Measurements from ENCODE around the gene PHACTR1.

DNA sequence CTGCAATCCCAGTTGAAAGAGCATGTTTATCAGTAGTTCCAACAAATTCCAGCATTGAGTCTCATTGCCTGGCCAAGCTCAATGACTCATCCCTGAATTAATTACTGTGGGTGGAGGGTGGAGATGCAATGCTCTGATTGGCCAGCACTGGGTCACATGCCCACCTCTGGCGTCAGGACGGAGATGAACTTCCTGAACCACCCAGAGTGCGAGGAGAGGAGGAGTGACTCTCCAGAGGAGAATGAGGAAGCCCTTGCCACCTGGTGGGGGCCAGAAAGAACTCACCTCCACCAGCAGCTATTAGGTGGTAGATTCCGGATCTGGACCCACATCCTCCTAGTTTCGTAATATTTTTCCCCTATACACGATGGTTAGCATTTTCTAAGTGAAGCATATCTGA is 327.8 kb downstream of the PHACTR1 start:
- TF ChIP-seq POLR2AphosphoS5 (IDR thresholded peaks at IDR 0.05; ENCODE audit: borderline replicate concordance, low read depth, low read length) = no peak
- no peak for TF ChIP-seq EZH2 (IDR thresholded peaks at IDR 0.05)

All from SK-N-MC (cell line).